ENCODE results near the gene RALGPS1.

DNA sequence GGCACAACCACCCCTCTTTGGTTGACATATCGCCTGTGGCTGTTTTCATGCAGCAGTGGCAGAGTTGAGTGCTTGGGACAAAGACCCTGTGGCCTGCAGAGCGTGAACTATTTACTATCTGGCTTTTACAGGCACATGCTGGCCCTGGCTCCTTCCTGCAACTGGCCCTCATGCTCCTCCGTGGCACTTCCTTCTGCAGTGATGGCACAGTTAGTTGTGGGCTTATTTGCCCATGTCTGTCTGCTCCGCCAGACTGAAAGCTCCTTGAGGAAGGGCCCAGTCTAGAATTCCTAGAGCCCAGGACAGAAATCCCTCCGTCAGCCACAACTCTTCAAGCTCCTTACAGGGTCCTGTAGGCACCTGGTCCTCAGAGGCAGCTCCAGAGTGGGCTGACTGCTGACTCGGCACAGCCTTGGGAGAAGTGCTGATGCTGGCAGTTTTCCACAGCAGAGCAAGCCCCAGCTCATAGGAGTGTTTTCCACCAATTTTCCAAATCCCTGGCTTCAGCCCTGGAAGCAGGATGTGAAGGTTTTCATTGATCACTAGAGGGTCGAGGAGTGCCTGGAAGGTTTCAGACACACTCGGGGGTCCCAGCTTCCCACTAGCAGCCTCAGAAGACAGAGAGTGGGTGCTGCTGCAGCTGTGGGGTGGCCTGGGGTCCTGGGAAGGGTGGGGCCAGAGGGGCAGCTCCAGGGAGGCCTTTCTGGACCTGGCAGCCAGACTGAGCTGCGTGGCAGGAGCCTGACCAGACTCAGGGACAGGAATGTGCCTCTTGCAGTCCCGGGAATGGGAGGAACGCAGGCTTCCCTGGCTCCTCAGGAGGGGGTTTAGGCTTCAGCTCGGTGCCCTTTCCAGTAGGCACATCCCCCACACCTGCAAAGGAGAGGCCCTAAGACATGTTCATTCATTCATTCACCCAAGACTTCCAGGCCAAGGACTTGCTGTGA, 264.4 kb downstream of the RALGPS1 start:
- TF ChIP-seq, protein P1, sequence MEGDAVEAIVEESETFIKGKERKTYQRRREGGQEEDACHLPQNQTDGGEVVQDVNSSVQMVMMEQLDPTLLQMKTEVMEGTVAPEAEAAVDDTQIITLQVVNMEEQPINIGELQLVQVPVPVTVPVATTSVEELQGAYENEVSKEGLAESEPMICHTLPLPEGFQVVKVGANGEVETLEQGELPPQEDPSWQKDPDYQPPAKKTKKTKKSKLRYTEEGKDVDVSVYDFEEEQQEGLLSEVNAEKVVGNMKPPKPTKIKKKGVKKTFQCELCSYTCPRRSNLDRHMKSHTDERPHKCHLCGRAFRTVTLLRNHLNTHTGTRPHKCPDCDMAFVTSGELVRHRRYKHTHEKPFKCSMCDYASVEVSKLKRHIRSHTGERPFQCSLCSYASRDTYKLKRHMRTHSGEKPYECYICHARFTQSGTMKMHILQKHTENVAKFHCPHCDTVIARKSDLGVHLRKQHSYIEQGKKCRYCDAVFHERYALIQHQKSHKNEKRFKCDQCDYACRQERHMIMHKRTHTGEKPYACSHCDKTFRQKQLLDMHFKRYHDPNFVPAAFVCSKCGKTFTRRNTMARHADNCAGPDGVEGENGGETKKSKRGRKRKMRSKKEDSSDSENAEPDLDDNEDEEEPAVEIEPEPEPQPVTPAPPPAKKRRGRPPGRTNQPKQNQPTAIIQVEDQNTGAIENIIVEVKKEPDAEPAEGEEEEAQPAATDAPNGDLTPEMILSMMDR (IDR thresholded peaks at IDR 0.05), result no peak
- TF ChIP-seq POLR2A (IDR thresholded peaks at IDR 0.05) (no peak), EP300 (IDR thresholded peaks at IDR 0.05) (no peak), POLR2AphosphoS5 (IDR thresholded peaks at IDR 0.05) (no peak)
